ENCODE measurements around the gene IER5L.

GRCh38 chr9:129165198-129165597 is 12.9 kb downstream of the IER5L start:
- TF ChIP-seq CTCF (IDR thresholded peaks at IDR 0.05; ENCODE audit: insufficient read depth, low read length) (no peak), GABPA (IDR thresholded peaks at IDR 0.05; ENCODE audit: low read depth) (no peak), POLR2AphosphoS5 (IDR thresholded peaks at IDR 0.05; ENCODE audit: low read depth) (no peak), REST (IDR thresholded peaks at IDR 0.05; ENCODE audit: insufficient replicate concordance, low read depth) (no peak), SPI1 (IDR thresholded peaks at IDR 0.05; ENCODE audit: borderline replicate concordance, low read depth) (no peak)

Measured in HL-60 (cell line).